ENCODE data around the gene MRPL45. TPM values are rescaled to one million over a fixed set of nuclear protein-coding genes. Genes with fewer than 3 reads are reported as not detected.
"Not testable (repeated sequence)": the region's sequence is repeated elsewhere in the genome, so short reads cannot be mapped to it uniquely, and the experiment has no call there.

MRPL45 gene
- total RNA-seq, 2 experiments from 2014 or later: 54.4 to 57.4 TPM

- CTCF ChIA-PET; POLR2A ChIA-PET; H3K4me1 Mint-ChIP-seq; H3K36me3 Mint-ChIP-seq (ENCODE audit: low read depth); H3K27ac Mint-ChIP-seq; H3K27me3 Mint-ChIP-seq; H3K9me3 Mint-ChIP-seq (ENCODE audit: low read depth); H3K4me3 Mint-ChIP-seq; intact Hi-C loops (cut with DNase I, micrococcal nuclease); ATAC-seq: not testable (repeated sequence)
- DNase-seq: peak; percentile 19
Measured at GRCh38 chr17:38288217-38288827, 8.6 kb upstream of the MRPL45 start.

- H3K4me1 Mint-ChIP-seq; POLR2A ChIA-PET; CTCF ChIA-PET; intact Hi-C loops (cut with DNase I, micrococcal nuclease); ATAC-seq; H3K4me3 Mint-ChIP-seq; H3K27ac Mint-ChIP-seq; H3K9me3 Mint-ChIP-seq (ENCODE audit: low read depth); H3K27me3 Mint-ChIP-seq; DNase-seq; H3K36me3 Mint-ChIP-seq (ENCODE audit: low read depth): not testable (repeated sequence)
Measured at GRCh38 chr17:38289760-38290159, 7.2 kb upstream of the MRPL45 start.

- H3K4me1 Mint-ChIP-seq; ATAC-seq; H3K27me3 Mint-ChIP-seq; H3K36me3 Mint-ChIP-seq (ENCODE audit: low read depth); DNase-seq; H3K9me3 Mint-ChIP-seq (ENCODE audit: low read depth): not testable (repeated sequence)
- CTCF ChIA-PET: interaction anchor here (1.1 kb wide), 1 partner anchor 53 kb away, joined by 3 read pairs; no protein-coding TSS in a partner anchor
- intact Hi-C loops (cut with DNase I, micrococcal nuclease): loop anchor here in 1 of 2 experiments (1.0 to 2.0 kb wide), 3 partner anchors 38 to 687 kb away; partner anchors contain the start of genes SOCS7 and SYNRG
- POLR2A ChIA-PET: interaction anchor here (0.6 kb wide), 1 partner anchor 806 kb away, joined by 4 read pairs; the partner anchor contains the start of gene DUSP14
- Mint-ChIP-seq H3K27ac (peak overlapping the region; percentile 92), H3K4me3 (peak overlapping the region; percentile 94)
Measured at GRCh38 chr17:38295602-38296365, 1.2 kb upstream of the MRPL45 start.

GRCh38 chr17:38315497-38315896, 18.5 kb downstream of the MRPL45 start:
- Mint-ChIP-seq H3K36me3 (ENCODE audit: low read depth) (peaks cover 28% of the 10 kb centered on the region), H3K27me3 (no peaks in the 10 kb centered on the region), H3K4me1 (no peaks in the 10 kb centered on the region), H3K4me3 (no peak overlapping the region), H3K9me3 (ENCODE audit: low read depth) (no peaks in the 10 kb centered on the region), H3K27ac (no peak overlapping the region)
- ATAC-seq (no peak), DNase-seq (no peak)
- intact Hi-C loops (cut with DNase I, micrococcal nuclease): no loop called here
- POLR2A ChIA-PET: interaction anchor here (0.6 kb wide), 1 partner anchor 19 kb away, joined by 3 read pairs; no protein-coding TSS in a partner anchor
- CTCF ChIA-PET: interaction anchor here (0.9 to 1.3 kb wide), 2 partner anchors 11 to 34 kb away, joined by 3 to 4 read pairs; no protein-coding TSS in a partner anchor

- intact Hi-C loops (cut with DNase I, micrococcal nuclease): no loop called here
- H3K36me3 Mint-ChIP-seq (ENCODE audit: low read depth): peaks cover 32% of the 10 kb centered on the region
- H3K4me3 Mint-ChIP-seq: no peak overlapping the region
- ChIA-PET CTCF (no interaction called here), POLR2A (no interaction called here)
- DNase-seq: no peak
- no peaks in the 10 kb centered on the region for H3K27me3 Mint-ChIP-seq
- H3K4me1 Mint-ChIP-seq: no peaks in the 10 kb centered on the region
- no peak for ATAC-seq
- H3K9me3 Mint-ChIP-seq (ENCODE audit: low read depth): no peaks in the 10 kb centered on the region
- no peak overlapping the region for H3K27ac Mint-ChIP-seq
Measured at GRCh38 chr17:38317081-38317480, 20.1 kb downstream of the MRPL45 start.

- H3K9me3 Mint-ChIP-seq (ENCODE audit: low read depth): no peaks in the 10 kb centered on the region
- no peaks in the 10 kb centered on the region for H3K27me3 Mint-ChIP-seq
- CTCF ChIA-PET: interaction anchor here (0.6 to 1.4 kb wide), 6 partner anchors 9 to 94 kb away, joined by 3 to 4 read pairs (median 3); no protein-coding TSS in a partner anchor
- H3K27ac Mint-ChIP-seq: no peak overlapping the region
- ATAC-seq (no peak), DNase-seq (no peak)
- no peak overlapping the region for H3K4me3 Mint-ChIP-seq
- POLR2A ChIA-PET: no interaction called here
- intact Hi-C loops (cut with DNase I, micrococcal nuclease): no loop called here
- peaks cover 36% of the 10 kb centered on the region for H3K36me3 Mint-ChIP-seq (ENCODE audit: low read depth)
- peaks cover 6% of the 10 kb centered on the region for H3K4me1 Mint-ChIP-seq
Measured at GRCh38 chr17:38320482-38320881, 23.5 kb downstream of the MRPL45 start.

GRCh38 chr17:38322156-38322779, 25.3 kb downstream of the MRPL45 start:
- Mint-ChIP-seq H3K9me3 (ENCODE audit: low read depth) (no peaks in the 10 kb centered on the region), H3K36me3 (ENCODE audit: low read depth) (peaks cover 31% of the 10 kb centered on the region), H3K4me3 (no peak overlapping the region), H3K4me1 (peaks cover 11% of the 10 kb centered on the region), H3K27me3 (no peaks in the 10 kb centered on the region), H3K27ac (no peak overlapping the region)
- ChIA-PET CTCF (interaction anchor here (0.5 to 2.6 kb wide), 7 partner anchors 27 to 1312 kb away, joined by 3 to 9 read pairs (median 3); no protein-coding TSS in a partner anchor), POLR2A (no interaction called here)
- DNase-seq (peak; percentile 86), ATAC-seq (peak; percentile 84)
- intact Hi-C loops (cut with DNase I, micrococcal nuclease): no loop called here

- H3K4me3 Mint-ChIP-seq: no peak overlapping the region
Measured at GRCh38 chr17:38322897-38323296, 25.9 kb downstream of the MRPL45 start.

GRCh38 chr17:38324141-38324697, 27.3 kb downstream of the MRPL45 start:
- no peak for DNase-seq
- H3K36me3 Mint-ChIP-seq (ENCODE audit: low read depth): peaks cover 25% of the 10 kb centered on the region
- H3K27ac Mint-ChIP-seq: no peak overlapping the region
- H3K4me3 Mint-ChIP-seq: no peak overlapping the region
- ATAC-seq: no peak
- POLR2A ChIA-PET: interaction anchor here (0.6 kb wide), 2 partner anchors 95 to 840 kb away, joined by 3 to 5 read pairs; no protein-coding TSS in a partner anchor
- CTCF ChIA-PET: interaction anchor here (0.6 to 1.2 kb wide), 3 partner anchors 9 to 102 kb away, joined by 3 to 4 read pairs (median 4); no protein-coding TSS in a partner anchor
- intact Hi-C loops (cut with DNase I, micrococcal nuclease): no loop called here
- H3K9me3 Mint-ChIP-seq (ENCODE audit: low read depth): no peaks in the 10 kb centered on the region
- no peaks in the 10 kb centered on the region for H3K27me3 Mint-ChIP-seq
- peaks cover 11% of the 10 kb centered on the region for H3K4me1 Mint-ChIP-seq

More at GRCh38 chr17:38322897-38323296, 25.9 kb downstream of the MRPL45 start:
- peaks cover 28% of the 10 kb centered on the region for H3K36me3 Mint-ChIP-seq (ENCODE audit: low read depth)
- no peak for ATAC-seq
- intact Hi-C loops (cut with DNase I, micrococcal nuclease): no loop called here
- CTCF ChIA-PET: interaction anchor here (1.2 to 2.6 kb wide), 2 partner anchors 27 to 92 kb away, joined by 3 to 9 read pairs; no protein-coding TSS in a partner anchor
- POLR2A ChIA-PET: no interaction called here
- H3K4me1 Mint-ChIP-seq: peaks cover 11% of the 10 kb centered on the region
- H3K27me3 Mint-ChIP-seq: no peaks in the 10 kb centered on the region
- no peak for DNase-seq
- H3K27ac Mint-ChIP-seq: no peak overlapping the region
- no peaks in the 10 kb centered on the region for H3K9me3 Mint-ChIP-seq (ENCODE audit: low read depth)

- Mint-ChIP-seq H3K27ac (no peak overlapping the region), H3K27me3 (no peaks in the 10 kb centered on the region), H3K36me3 (ENCODE audit: low read depth) (peaks cover 25% of the 10 kb centered on the region), H3K4me1 (peaks cover 11% of the 10 kb centered on the region), H3K4me3 (no peak overlapping the region), H3K9me3 (ENCODE audit: low read depth) (no peaks in the 10 kb centered on the region)
- ATAC-seq: no peak
- no peak for DNase-seq
- ChIA-PET POLR2A (interaction anchor here (0.6 kb wide), 1 partner anchor 95 kb away, joined by 3 read pairs; no protein-coding TSS in a partner anchor), CTCF (interaction anchor here (1.2 to 1.6 kb wide), 2 partner anchors 8 to 90 kb away, joined by 4 to 7 read pairs; no protein-coding TSS in a partner anchor)
- intact Hi-C loops (cut with DNase I, micrococcal nuclease): no loop called here
Measured at GRCh38 chr17:38324772-38325171, 27.8 kb downstream of the MRPL45 start.

Measured in activated CD4-positive, alpha-beta T cell treated with anti-CD3 and anti-CD28 coated beads for 36 hours (primary cell).